ENCODE data around the gene HBG2. TPM values are rescaled to one million over a fixed set of nuclear protein-coding genes. Genes with fewer than 3 reads are reported as not detected.
A peak's percentile ranks its signal among the peaks of the same experiment; 100 is the strongest.

Gene HBG2
- total and polyA plus RNA-seq, 9 of the 15 experiments (the other 6 are each of a cell fraction or from before 2014, with no cell fraction given): 1,626 to 58,619 (median 10,515) TPM

DNA sequence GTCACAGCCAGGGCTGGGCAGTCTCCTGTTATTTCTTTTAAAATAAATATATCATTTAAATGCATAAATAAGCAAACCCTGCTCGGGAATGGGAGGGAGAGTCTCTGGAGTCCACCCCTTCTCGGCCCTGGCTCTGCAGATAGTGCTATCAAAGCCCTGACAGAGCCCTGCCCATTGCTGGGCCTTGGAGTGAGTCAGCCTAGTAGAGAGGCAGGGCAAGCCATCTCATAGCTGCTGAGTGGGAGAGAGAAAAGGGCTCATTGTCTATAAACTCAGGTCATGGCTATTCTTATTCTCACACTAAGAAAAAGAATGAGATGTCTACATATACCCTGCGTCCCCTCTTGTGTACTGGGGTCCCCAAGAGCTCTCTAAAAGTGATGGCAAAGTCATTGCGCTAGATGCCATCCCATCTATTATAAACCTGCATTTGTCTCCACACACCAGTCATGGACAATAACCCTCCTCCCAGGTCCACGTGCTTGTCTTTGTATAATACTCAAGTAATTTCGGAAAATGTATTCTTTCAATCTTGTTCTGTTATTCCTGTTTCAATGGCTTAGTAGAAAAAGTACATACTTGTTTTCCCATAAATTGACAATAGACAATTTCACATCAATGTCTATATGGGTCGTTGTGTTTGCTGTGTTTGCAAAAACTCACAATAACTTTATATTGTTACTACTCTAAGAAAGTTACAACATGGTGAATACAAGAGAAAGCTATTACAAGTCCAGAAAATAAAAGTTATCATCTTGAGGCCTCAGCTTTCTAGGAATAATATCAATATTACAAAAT, 33.7 kb upstream of the HBG2 start (continued):
- TF ChIP-seq, protein P1, sequence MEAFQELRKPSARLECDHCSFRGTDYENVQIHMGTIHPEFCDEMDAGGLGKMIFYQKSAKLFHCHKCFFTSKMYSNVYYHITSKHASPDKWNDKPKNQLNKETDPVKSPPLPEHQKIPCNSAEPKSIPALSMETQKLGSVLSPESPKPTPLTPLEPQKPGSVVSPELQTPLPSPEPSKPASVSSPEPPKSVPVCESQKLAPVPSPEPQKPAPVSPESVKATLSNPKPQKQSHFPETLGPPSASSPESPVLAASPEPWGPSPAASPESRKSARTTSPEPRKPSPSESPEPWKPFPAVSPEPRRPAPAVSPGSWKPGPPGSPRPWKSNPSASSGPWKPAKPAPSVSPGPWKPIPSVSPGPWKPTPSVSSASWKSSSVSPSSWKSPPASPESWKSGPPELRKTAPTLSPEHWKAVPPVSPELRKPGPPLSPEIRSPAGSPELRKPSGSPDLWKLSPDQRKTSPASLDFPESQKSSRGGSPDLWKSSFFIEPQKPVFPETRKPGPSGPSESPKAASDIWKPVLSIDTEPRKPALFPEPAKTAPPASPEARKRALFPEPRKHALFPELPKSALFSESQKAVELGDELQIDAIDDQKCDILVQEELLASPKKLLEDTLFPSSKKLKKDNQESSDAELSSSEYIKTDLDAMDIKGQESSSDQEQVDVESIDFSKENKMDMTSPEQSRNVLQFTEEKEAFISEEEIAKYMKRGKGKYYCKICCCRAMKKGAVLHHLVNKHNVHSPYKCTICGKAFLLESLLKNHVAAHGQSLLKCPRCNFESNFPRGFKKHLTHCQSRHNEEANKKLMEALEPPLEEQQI (IDR thresholded peaks at IDR 0.05): no peak; the same call in 1 of the 2 replicates
- TF ChIP-seq ILF3 (IDR thresholded peaks at IDR 0.05; ENCODE audit: borderline replicate concordance) (no peak), EP400 (IDR thresholded peaks at IDR 0.05) (peak; percentile 71), U2AF1 (optimal IDR thresholded peaks at IDR 0.05; ENCODE audit: low read depth, low read length) (no peak), VEZF1 (CRISPR knock-in tag; IDR thresholded peaks at IDR 0.05) (peak; percentile 78), TBL1XR1 (IDR thresholded peaks at IDR 0.05; ENCODE audit: low read length in 2 of 2) (peak in 1 of 2 experiments; percentile 77; a peak in 3 of 4 replicates), BRD9 (IDR thresholded peaks at IDR 0.05; ENCODE audit: low read depth, partially characterized antibody) (peak; percentile 44), ZNF24 (IDR thresholded peaks at IDR 0.05) (no peak), ZNF785 (CRISPR knock-in tag; IDR thresholded peaks at IDR 0.05) (no peak), LCOR (CRISPR knock-in tag; IDR thresholded peaks at IDR 0.05) (no peak; the same call in 1 of the 2 replicates), RBM39 (optimal IDR thresholded peaks at IDR 0.05; ENCODE audit: low read depth, low read length) (no peak), ZNF197 (CRISPR knock-in tag; IDR thresholded peaks at IDR 0.05; ENCODE audit: low read depth) (peak; percentile 79; the same call in 1 of the 2 replicates), YY1 (IDR thresholded peaks at IDR 0.05; ENCODE audit: borderline replicate concordance in 1 of 3, control insufficient read depth in 1 of 3, extremely low read depth in 1 of 3, insufficient read depth in 3 of 3, insufficient read length in 1 of 3, insufficient replicate concordance in 2 of 3, low read depth in 1 of 3, low read length in 2 of 3) (peak in 1 of 3 experiments; percentile 52), TEAD1 (CRISPR knock-in tag; IDR thresholded peaks at IDR 0.05) (no peak), PML (IDR thresholded peaks at IDR 0.05; ENCODE audit: low read length) (peak; percentile 92), ZFX (CRISPR knock-in tag; IDR thresholded peaks at IDR 0.05) (no peak)
- TF ChIP-seq, protein P2, sequence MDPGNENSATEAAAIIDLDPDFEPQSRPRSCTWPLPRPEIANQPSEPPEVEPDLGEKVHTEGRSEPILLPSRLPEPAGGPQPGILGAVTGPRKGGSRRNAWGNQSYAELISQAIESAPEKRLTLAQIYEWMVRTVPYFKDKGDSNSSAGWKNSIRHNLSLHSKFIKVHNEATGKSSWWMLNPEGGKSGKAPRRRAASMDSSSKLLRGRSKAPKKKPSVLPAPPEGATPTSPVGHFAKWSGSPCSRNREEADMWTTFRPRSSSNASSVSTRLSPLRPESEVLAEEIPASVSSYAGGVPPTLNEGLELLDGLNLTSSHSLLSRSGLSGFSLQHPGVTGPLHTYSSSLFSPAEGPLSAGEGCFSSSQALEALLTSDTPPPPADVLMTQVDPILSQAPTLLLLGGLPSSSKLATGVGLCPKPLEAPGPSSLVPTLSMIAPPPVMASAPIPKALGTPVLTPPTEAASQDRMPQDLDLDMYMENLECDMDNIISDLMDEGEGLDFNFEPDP (CRISPR knock-in tag; IDR thresholded peaks at IDR 0.05): no peak
- TF ChIP-seq, protein P3, sequence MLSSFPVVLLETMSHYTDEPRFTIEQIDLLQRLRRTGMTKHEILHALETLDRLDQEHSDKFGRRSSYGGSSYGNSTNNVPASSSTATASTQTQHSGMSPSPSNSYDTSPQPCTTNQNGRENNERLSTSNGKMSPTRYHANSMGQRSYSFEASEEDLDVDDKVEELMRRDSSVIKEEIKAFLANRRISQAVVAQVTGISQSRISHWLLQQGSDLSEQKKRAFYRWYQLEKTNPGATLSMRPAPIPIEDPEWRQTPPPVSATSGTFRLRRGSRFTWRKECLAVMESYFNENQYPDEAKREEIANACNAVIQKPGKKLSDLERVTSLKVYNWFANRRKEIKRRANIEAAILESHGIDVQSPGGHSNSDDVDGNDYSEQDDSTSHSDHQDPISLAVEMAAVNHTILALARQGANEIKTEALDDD (IDR thresholded peaks at IDR 0.05): peak; percentile 66; the same call in 1 of the 2 replicates
